Neuronal stem cell (in vitro differentiated cells): ENCODE data around the gene L3MBTL4.

Experiments used
- DNase-seq: peaks from one replicate; pipeline ENCODE4 v3.0.0-alpha.2; 2013; ENCODE audit warnings: low spot score
- H2AFZ ChIP-seq: one replicate; pipeline ENCODE4 v1.6.1; 2013; ENCODE audit warnings: mild to moderate bottlenecking, low read length, inconsistent platforms
- H2AK5ac ChIP-seq: 2 replicates; pipeline ENCODE4 v1.6.1; 2013; ENCODE audit warnings: low read depth, mild to moderate bottlenecking, inconsistent platforms, low read length, moderate library complexity, mixed read lengths
- H2BK120ac ChIP-seq: 2 replicates; pipeline ENCODE4 v1.6.1; 2013; ENCODE audit warnings: low read depth, mild to moderate bottlenecking, inconsistent platforms, low read length, moderate library complexity, mixed read lengths
- H2BK12ac ChIP-seq: one replicate; pipeline ENCODE4 v1.6.1; 2013; ENCODE audit warnings: low read length, inconsistent platforms
- H2BK15ac ChIP-seq: 2 replicates; pipeline ENCODE4 v1.6.1; 2013; ENCODE audit warnings: mild to moderate bottlenecking, low read length, inconsistent platforms, mixed read lengths
- H2BK5ac ChIP-seq: one replicate; pipeline ENCODE4 v1.6.1; 2013; ENCODE audit warnings: inconsistent platforms, mild to moderate bottlenecking, low read length, moderate library complexity
- H3K14ac ChIP-seq: one replicate; pipeline ENCODE4 v1.6.1; 2013; ENCODE audit warnings: low read length, inconsistent platforms
- H3K18ac ChIP-seq: 2 replicates; pipeline ENCODE4 v1.6.1; 2013; ENCODE audit warnings: low read length, inconsistent platforms
- H3K23ac ChIP-seq: 2 replicates; pipeline ENCODE4 v1.6.1; 2013; ENCODE audit warnings: low read depth, mild to moderate bottlenecking, mixed read lengths, low read length, inconsistent platforms; ENCODE audit not compliant: poor library complexity
- H3K27ac ChIP-seq: replicated peaks from 3 replicates; pipeline ENCODE4 v1.5.1; 2013; ENCODE audit warnings: low read length, inconsistent platforms
- H3K27me3 ChIP-seq, 3 experiments: 2 replicates each; pipeline ENCODE4 v1.6.1; 2013; ENCODE audit warnings: low read length in 3 of 3, mild to moderate bottlenecking in 2 of 3, inconsistent platforms in 1 of 3, low read depth in 1 of 3, mixed read lengths in 1 of 3, moderate library complexity in 1 of 3; ENCODE audit not compliant: control insufficient read depth in 3 of 3, insufficient read depth in 3 of 3
- H3K36me3 ChIP-seq, 2 donors: replicated peaks in 1 of 2; 2 replicates each; pipeline ENCODE4 v1.6.1; 2013; ENCODE audit warnings: low read length in 2 of 2; ENCODE audit not compliant: control insufficient read depth in 2 of 2, insufficient read depth in 2 of 2
- H3K4ac ChIP-seq: 2 replicates; pipeline ENCODE4 v1.6.1; 2013; ENCODE audit warnings: inconsistent platforms, mild to moderate bottlenecking, low read length, moderate library complexity
- H3K4me1 ChIP-seq, 2 donors: 1 replicate in 1 of 2; 2 replicates in 1 of 2; pipeline ENCODE4 v1.6.1; 2013; ENCODE audit warnings: low read length in 2 of 2, low read depth in 1 of 2; ENCODE audit not compliant: control insufficient read depth in 2 of 2, insufficient read depth in 1 of 2
- H3K4me2 ChIP-seq: one replicate; pipeline ENCODE4 v1.6.1; 2013; ENCODE audit warnings: mild to moderate bottlenecking, low read length, inconsistent platforms; ENCODE audit not compliant: insufficient read depth, poor library complexity, severe bottlenecking
- H3K4me3 ChIP-seq, 2 donors: 2 replicates each; pipeline ENCODE4 v1.5.1; 2013; ENCODE audit warnings: low read length in 2 of 2, mild to moderate bottlenecking in 2 of 2, inconsistent platforms in 1 of 2, moderate library complexity in 1 of 2
- H3K79me1 ChIP-seq: one replicate; pipeline ENCODE4 v1.6.1; 2013; ENCODE audit warnings: low read depth, mild to moderate bottlenecking, inconsistent platforms, low read length, moderate library complexity
- H3K9ac ChIP-seq: one replicate; pipeline ENCODE4 v1.6.1; 2013; ENCODE audit warnings: mild to moderate bottlenecking, low read depth, low read length, inconsistent platforms; ENCODE audit not compliant: poor library complexity
- H3K9me3 ChIP-seq, 2 donors: replicated peaks in 1 of 2; 2 replicates each; pipeline versions ENCODE3 to v1.6.1; 2013; ENCODE audit warnings: low read length in 2 of 2, mild to moderate bottlenecking in 2 of 2, inconsistent platforms in 1 of 2, low read depth in 1 of 2, mixed read lengths in 1 of 2, moderate library complexity in 1 of 2; ENCODE audit not compliant: control insufficient read depth in 2 of 2, insufficient read depth in 1 of 2
- H4K8ac ChIP-seq: one replicate; pipeline ENCODE4 v1.6.1; 2013; ENCODE audit warnings: low read depth, mild to moderate bottlenecking, inconsistent platforms, low read length, moderate library complexity
- H4K91ac ChIP-seq: one replicate; pipeline ENCODE4 v1.6.1; 2013; ENCODE audit warnings: low read length, low read depth, mild to moderate bottlenecking, inconsistent platforms; ENCODE audit not compliant: poor library complexity
- WGBS, 2 donors: extraction: QIAGEN DNeasy Blood & Tissue Kit; methylation state at CpG; one replicate each; pipeline ENCODE4 v1.1.7; 2013; ENCODE audit warnings: missing lambda C conversion rate in 2 of 2, mixed read lengths in 1 of 2; ENCODE audit not compliant: insufficient read length in 2 of 2, insufficient replicate concordance in 1 of 2; ENCODE audit errors: extremely low coverage in 2 of 2; 5-methylcytosine and 5-hydroxymethylcytosine counted together

The L3MBTL4 gene

GRCh38 chr18:6365385-6365784, 49.3 kb downstream of the L3MBTL4 start:
- H3K18ac ChIP-seq: no peak overlapping the region
- H3K27me3 ChIP-seq: no peaks in the 10 kb centered on the region
- no peak overlapping the region for H3K4ac ChIP-seq
- no peaks in the 10 kb centered on the region for H3K4me1 ChIP-seq
- no peak overlapping the region for H2BK12ac ChIP-seq
- no peak overlapping the region for H2BK15ac ChIP-seq
- H3K14ac ChIP-seq: no peak overlapping the region
- no peak overlapping the region for H2BK5ac ChIP-seq
- H3K79me1 ChIP-seq: no peaks in the 10 kb centered on the region
- H3K23ac ChIP-seq: no peak overlapping the region
- no peak for DNase-seq
- H2AFZ ChIP-seq: no peak overlapping the region
- no peak overlapping the region for H3K27ac ChIP-seq
- H4K8ac ChIP-seq: no peak overlapping the region
- H3K9ac ChIP-seq: no peak overlapping the region
- no peak overlapping the region for H2BK120ac ChIP-seq
- no peak overlapping the region for H4K91ac ChIP-seq
- no peak overlapping the region for H3K4me3 ChIP-seq
- H3K9me3 ChIP-seq: no peaks in the 10 kb centered on the region
- H2AK5ac ChIP-seq: no peak overlapping the region
- no peaks in the 10 kb centered on the region for H3K36me3 ChIP-seq
- no peak overlapping the region for H3K4me2 ChIP-seq

- H3K4me2 ChIP-seq: no peak overlapping the region
- no peak overlapping the region for H2BK5ac ChIP-seq
- H3K27ac ChIP-seq: no peak overlapping the region
- DNase-seq: no peak
- H3K23ac ChIP-seq: no peak overlapping the region
- H3K14ac ChIP-seq: no peak overlapping the region
- H4K8ac ChIP-seq: no peak overlapping the region
- no peak overlapping the region for H2BK12ac ChIP-seq
- H4K91ac ChIP-seq: no peak overlapping the region
- no peak overlapping the region for H3K4ac ChIP-seq
- H3K18ac ChIP-seq: no peak overlapping the region
- H3K27me3 ChIP-seq: no peaks in the 10 kb centered on the region
- H2AK5ac ChIP-seq: no peak overlapping the region
- H3K4me3 ChIP-seq: no peak overlapping the region
- H2BK120ac ChIP-seq: no peak overlapping the region
- H3K4me1 ChIP-seq: no peaks in the 10 kb centered on the region
- no peaks in the 10 kb centered on the region for H3K79me1 ChIP-seq
- no peaks in the 10 kb centered on the region for H3K36me3 ChIP-seq
- no peaks in the 10 kb centered on the region for H3K9me3 ChIP-seq
- no peak overlapping the region for H2AFZ ChIP-seq
- no CpG with 5 or more reads among the region's 7 CpGs for WGBS, 2 donors
- no peak overlapping the region for H3K9ac ChIP-seq
- no peak overlapping the region for H2BK15ac ChIP-seq
Observed at GRCh38 chr18:6363216-6363615, 51.5 kb downstream of the L3MBTL4 start.

GRCh38 chr18:6362559-6363129, 52.1 kb downstream of the L3MBTL4 start:
- no peak overlapping the region for H2BK120ac ChIP-seq
- no peak overlapping the region for H3K23ac ChIP-seq
- no CpG with 5 or more reads among the region's 9 CpGs for WGBS, 2 donors
- no peak overlapping the region for H2AK5ac ChIP-seq
- H2BK15ac ChIP-seq: no peak overlapping the region
- H2AFZ ChIP-seq: no peak overlapping the region
- no peak overlapping the region for H3K4me3 ChIP-seq
- no peaks in the 10 kb centered on the region for H3K9me3 ChIP-seq
- H3K4ac ChIP-seq: no peak overlapping the region
- no peaks in the 10 kb centered on the region for H3K79me1 ChIP-seq
- DNase-seq: no peak
- H3K14ac ChIP-seq: no peak overlapping the region
- H3K27ac ChIP-seq: no peak overlapping the region
- H4K91ac ChIP-seq: no peak overlapping the region
- no peak overlapping the region for H3K18ac ChIP-seq
- no peak overlapping the region for H4K8ac ChIP-seq
- no peak overlapping the region for H3K4me2 ChIP-seq
- H3K27me3 ChIP-seq: no peaks in the 10 kb centered on the region
- no peaks in the 10 kb centered on the region for H3K36me3 ChIP-seq
- no peak overlapping the region for H2BK12ac ChIP-seq
- H2BK5ac ChIP-seq: no peak overlapping the region
- H3K4me1 ChIP-seq: no peaks in the 10 kb centered on the region
- no peak overlapping the region for H3K9ac ChIP-seq

GRCh38 chr18:6357668-6358067, 57.0 kb downstream of the L3MBTL4 start:
- Histone ChIP-seq H3K14ac (no peak overlapping the region), H3K27me3 (no peaks in the 10 kb centered on the region), H2BK120ac (no peak overlapping the region), H4K8ac (no peak overlapping the region), H3K79me1 (no peaks in the 10 kb centered on the region), H2AFZ (no peak overlapping the region), H3K36me3 (no peaks in the 10 kb centered on the region), H2BK15ac (no peak overlapping the region), H2BK5ac (no peak overlapping the region), H3K4me2 (no peak overlapping the region), H2AK5ac (no peak overlapping the region), H4K91ac (no peak overlapping the region), H3K23ac (no peak overlapping the region), H3K18ac (no peak overlapping the region), H2BK12ac (no peak overlapping the region), H3K27ac (no peak overlapping the region), H3K4me1 (no peaks in the 10 kb centered on the region), H3K9me3 (no peaks in the 10 kb centered on the region), H3K4me3 (no peak overlapping the region), H3K9ac (no peak overlapping the region), H3K4ac (no peak overlapping the region)
- no CpG with 5 or more reads among the region's 5 CpGs for WGBS, 2 donors
- DNase-seq: no peak
